Cerebellar cortex (tissue), 1 donor: ENCODE results near the gene GULP1.
"Not testable (repeated sequence)": the region's sequence is repeated elsewhere in the genome, so short reads cannot be mapped to it uniquely, and the experiment has no call there.

ENCODE experiments used
- DNase-seq: peaks from one replicate; pipeline ENCODE4 v3.0.0-alpha.2; 2015; ENCODE audit warnings: low spot score

The GULP1 gene

DNA sequence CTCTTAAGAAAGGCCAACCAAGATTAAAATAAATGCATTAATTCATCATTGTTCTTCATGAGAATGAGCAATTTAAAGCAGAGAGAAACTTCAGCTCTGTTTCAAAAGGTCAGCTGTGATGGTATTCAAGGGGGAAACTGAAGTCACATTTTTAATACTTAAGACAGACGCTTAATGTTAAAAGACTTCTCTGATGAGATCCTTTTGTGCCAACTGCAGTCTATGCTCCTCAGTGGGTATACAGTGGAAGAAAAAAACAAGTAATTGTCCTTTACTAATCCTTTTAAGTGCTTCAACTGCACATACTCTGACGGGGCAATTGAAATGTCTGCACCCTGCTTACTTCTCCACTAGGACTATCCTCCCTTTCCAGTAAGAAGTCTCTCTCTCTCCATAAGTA lies 309.7 kb downstream of the GULP1 start:
- no peak for DNase-seq

DNA sequence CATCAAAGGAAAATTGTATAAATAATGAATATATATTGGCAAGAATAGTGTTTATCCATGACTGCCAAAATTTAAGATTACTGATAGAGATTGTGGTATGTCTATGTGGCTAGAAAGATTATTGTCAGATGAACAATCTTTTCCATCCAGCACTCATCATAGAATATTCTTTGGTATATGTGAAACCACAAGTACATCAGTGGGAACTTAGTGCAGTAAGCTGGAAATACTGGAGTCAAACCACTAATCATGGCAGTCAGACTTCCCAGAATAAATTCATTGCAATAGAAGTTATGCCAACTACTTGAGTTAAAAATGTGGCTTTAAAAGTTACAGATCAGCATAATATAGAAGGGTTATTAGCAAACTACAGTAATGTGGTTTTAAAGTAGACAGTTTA lies 310.3 kb downstream of the GULP1 start:
- DNase-seq, result no peak

GRCh38 chr2:188604579-188604978 lies 312.9 kb downstream of the GULP1 start:
- DNase-seq, result no peak

DNA sequence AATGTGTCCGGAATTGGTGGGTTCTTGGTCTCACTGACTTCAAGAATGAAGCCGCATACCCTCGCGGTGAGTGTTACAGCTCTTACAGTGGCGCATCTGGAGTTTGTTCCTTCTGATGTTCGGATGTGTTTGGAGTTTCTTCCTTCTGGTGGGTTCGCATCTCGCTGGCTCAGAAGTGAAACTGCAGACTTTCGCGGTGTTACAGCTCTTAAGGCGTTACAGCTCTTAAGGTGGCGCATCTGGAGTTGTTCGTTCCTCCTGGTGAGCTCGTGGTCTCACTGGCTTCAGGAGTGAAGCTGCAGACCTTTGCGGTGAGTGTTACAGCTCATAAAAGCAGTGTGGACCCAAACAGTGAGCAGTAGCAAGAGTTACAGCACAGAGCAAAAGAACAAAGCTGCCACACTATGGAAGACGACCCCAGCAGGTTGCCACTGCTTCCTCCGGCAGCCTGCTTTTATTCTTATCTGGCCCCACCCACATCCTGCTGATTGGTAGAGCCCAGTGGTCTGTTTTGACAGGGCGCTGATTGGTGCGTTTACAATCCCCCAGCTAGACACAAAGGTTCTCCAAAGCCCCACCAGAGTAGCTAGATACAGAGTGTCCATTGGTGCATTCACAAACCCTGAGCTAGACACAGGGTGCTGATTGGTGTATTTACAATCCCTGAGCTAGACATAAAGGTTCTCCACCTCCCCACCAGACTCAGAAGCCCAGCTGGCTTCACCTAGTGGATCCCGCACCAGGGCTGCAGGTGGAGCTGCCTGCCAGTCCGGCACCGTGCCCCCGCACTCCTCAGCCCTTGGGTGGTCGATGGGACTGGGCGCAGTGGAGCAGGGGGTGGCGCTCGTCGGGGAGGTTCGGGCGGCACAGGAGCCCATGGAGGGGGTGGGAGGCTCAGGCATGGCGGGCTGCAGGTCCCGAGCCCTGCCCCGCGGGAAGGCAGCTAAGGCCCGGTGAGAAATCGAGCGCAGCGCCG lies 314.2 kb downstream of the GULP1 start:
- not testable (repeated sequence) for DNase-seq

DNA sequence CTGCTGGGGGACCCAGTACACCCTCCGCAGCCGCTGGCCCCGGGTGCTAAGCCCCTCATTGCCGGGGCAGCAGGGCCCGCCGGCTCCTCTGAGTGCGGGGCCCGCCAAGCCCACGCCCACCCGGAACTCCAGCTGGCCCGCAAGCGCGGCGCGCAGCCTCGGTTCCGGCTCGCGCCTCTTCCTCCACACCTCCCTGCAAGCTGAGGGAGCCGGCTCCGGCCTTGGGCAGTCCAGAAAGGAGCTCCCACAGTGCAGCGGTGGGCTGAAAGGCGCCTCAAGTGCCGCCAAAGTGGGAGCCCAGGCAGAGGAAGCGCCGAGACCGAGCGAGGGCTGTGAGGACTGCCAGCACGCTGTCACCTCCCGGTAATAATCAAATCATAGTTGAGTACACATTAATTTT lies 314.9 kb downstream of the GULP1 start:
- not testable (repeated sequence) for DNase-seq

DNA sequence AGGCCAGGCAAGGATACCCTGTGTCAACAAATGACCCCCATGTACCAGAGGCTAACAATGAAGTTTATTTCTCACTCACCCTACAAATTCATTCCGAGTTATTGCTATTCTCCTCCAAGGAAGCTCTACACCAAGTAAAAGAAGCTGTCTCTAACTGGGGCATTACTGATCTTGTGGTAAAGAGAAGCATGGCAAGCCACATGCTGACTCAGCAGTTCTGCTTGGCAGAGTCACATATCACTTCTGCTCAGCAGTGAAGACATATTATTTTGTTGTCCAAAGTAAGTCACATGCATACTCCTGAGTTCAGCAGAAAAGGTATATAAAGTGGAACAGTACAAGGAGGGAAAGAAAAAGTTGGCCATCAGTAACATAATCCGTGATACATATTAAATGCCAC lies 315.8 kb downstream of the GULP1 start:
- DNase-seq, result no peak

DNA sequence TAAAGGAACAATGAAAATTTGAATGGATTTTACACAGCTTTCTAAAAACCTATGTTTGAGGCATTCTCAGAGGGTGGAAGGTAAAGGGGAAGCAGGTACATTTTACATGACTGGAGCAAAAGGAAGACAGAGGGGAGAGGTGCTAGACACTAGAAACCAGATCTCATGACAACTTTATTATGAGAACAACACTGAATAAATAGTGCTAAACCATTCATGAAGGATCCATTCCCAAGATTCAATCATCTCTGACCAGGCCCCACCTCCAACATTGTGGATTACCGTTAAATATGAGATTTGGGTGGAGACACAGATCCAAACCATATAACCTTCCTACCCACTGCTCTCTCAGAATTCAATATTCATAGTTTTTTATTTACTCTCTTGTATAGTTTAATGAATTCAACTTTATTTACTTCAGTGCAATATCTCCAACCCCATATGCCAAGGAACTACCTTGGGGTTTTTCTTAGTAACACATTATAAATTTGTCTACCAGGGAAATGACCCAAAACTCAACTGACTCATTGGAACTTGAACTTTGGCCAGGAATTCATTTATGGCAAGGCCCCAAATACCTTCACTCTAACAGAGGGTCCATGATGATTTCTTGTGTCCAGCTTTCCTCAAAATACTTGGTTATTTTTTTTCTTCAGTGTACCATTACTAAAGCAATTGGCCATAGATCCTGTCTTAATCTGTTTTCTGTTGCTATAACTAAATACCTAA lies 317.8 kb downstream of the GULP1 start:
- no peak for DNase-seq

- DNase-seq, result no peak
Measured at GRCh38 chr2:188610050-188610444, 318.4 kb downstream of the GULP1 start.

DNA sequence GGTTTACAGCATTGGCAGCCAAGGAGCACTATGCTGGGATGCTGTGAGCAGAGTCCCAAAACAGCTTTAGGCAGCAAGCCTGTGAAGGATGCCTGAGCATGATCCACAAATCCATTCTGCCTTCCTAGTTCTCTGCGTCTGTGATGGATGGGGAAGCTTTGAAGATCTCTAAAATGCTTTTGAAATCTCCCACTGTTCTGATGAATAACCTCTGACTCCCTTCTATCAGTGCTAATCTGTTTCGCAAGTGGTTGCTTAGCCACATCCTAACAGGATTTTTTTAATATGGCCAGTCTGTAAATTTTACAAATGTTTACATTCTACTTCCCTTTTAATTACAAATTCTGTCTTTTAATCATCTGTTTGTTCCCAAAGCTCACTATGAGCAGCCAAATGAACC lies 319.2 kb downstream of the GULP1 start:
- no peak for DNase-seq

DNA sequence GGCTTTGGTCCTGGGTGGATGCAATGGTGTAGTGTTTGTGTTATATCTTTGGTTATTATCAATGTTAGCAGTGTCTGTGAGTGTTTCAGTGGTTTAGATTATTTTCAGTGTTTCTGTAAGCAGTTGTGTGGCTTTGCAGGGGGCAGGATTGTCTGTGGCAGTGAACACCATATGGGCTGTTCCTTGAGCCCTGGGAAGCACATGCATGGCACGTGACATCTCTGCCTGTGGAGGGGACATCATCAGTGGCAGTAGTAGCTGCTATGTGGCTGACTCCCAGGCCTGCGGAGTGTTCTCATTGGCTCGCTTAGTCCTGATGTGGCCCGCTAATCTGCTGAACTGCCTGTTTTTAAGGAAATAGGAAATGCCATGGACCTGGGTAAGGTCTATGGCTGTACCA lies 327.5 kb downstream of the GULP1 start:
- no peak for DNase-seq

DNA sequence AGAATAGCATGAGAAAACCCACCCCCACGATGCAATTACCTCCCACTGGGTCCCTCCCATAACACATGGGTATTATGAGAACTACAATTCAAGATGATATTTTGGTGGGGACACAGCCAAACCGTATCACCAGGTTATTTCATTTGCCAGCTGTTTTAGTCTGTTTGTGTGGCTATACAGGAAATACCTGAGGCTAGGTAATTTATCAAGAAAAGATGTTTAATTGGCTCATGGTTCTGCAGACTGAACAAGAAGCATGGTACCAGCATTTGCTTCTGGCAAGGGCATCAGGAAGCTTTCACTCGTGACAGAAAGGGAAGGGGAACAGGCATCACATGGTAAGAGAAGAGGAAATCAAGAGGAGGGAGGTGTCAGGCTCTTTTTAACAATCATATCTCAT lies 329.2 kb downstream of the GULP1 start:
- no peak for DNase-seq

DNA sequence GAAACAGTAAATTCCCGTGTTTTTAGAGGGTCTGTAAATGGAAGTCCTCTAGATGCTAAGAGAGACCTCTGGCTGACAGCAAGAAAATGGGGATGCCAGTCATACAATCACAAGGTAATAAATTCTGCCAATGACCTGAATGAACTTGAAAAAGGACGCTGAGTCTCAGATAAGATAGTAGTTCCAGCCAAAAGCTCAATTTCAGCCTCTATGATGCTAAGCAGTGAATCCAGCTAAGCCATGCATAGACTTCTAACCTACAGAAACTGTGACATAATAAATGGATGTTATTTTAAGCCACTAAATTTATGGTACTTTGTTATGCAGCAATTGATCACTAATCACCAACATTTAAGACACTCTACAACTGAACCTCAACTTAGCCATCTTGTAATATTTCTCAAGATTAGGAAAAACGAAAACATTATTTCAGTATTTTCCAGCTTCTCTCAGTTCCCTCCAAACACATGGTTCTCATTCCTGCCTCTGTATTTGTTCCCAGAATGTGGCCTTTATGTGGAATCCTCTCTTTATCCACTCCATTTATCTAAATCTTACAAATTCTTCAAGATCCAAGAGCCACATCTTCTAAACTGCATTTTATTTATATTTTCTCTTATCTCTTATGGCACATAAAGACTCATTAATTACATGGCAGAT lies 331.1 kb downstream of the GULP1 start:
- no peak for DNase-seq

GRCh38 chr2:188623995-188624643 lies 332.4 kb downstream of the GULP1 start:
- no peak for DNase-seq

DNA sequence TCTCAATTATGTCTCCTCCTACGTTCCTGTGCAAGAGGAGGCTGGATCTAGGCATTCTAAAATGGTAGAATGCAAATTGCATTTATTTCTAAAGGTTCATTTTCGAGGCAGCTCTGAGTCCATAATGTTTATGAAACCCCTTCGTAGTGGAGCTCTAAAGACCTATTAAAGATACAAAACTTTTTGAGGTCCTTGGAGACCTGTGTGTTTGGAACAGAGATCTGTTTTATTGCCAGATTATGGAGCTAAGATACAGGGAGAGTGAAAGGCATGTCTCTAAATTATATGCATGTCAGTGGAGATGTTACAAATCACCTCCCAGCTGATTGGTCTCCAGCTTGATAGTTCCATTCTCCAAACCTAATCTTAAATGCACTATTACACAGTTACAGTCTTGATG lies 335.8 kb downstream of the GULP1 start:
- DNase-seq, result no peak

- no peak for DNase-seq
Measured at GRCh38 chr2:188628989-188629752, 337.5 kb downstream of the GULP1 start.

GRCh38 chr2:188629753-188630527 lies 338.3 kb downstream of the GULP1 start:
- no peak for DNase-seq

DNA sequence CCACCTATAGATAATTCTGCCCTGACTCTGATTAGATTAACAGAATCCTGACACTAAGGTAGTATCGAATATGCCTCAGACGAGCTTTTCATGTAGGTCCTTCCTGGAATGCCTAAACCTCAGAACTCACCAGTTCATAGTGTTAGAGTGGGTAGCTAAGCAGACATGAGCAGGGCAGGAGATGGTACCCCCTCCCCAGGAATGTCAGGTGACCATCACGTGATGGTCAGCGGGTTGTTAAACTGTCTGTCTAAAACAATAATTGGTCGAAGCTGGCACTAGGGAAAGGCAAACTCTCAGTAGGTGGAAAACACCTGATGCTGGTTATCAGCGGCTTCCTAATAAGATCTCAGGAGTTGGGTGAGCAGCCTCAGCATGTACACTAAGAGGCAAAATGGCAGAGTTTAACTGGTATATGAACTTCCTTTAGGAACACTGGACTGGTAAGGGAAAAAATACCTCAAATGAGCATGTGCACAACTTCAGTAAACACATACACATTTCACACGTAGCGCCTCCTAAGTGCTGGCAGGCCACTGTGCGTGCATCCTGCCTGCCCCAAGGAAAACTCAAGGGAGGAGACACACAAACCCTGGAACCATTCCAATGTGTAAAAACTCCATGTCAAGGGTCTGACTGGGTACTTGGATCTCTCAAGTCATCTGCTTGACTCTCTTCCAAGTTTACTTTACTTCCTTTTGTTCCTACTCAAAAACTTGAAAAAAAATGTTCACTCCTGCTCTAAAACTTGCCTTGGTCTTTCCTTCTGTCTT lies 339.5 kb downstream of the GULP1 start:
- no peak for DNase-seq

- no peak for DNase-seq
Measured at GRCh38 chr2:188634656-188635055, 343.0 kb downstream of the GULP1 start.
